GM18520 (cell line): ENCODE data around the gene HTRA3.

ENCODE experiments used
- ATAC-seq: cut with Tn5 transposase; IDR thresholded peaks from one replicate; pipeline ENCODE4 v1.9.1; 2021; ENCODE audit not compliant: unreplicated experiment

HTRA3 gene

GRCh38 chr4:8352368-8353157 is 83.0 kb downstream of the HTRA3 start:
- ATAC-seq, result no peak

- no peak for ATAC-seq
These were observed 83.7 kb downstream of the HTRA3 start for GRCh38 chr4:8353158-8353669.

- no peak for ATAC-seq
These were observed 84.4 kb downstream of the HTRA3 start for GRCh38 chr4:8353912-8354453.

DNA sequence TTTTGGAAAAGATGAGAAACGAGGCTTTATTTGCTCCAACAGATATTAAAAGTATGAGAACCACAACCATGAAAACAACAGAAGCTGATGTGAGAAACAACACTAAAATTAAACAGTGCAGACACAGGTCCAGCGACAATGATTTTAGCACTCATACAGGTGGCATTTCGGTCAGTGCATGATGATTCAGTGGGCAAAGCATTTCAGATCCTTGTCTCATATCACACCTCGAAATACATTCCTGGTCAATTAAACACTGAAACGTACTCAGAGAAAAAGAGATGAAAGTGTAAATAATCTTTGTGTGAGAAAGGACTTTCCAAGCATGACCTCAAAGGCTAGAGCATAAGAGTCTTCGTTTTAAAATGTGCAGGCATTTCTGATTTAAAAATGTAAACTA is 85.8 kb downstream of the HTRA3 start:
- no peak for ATAC-seq

DNA sequence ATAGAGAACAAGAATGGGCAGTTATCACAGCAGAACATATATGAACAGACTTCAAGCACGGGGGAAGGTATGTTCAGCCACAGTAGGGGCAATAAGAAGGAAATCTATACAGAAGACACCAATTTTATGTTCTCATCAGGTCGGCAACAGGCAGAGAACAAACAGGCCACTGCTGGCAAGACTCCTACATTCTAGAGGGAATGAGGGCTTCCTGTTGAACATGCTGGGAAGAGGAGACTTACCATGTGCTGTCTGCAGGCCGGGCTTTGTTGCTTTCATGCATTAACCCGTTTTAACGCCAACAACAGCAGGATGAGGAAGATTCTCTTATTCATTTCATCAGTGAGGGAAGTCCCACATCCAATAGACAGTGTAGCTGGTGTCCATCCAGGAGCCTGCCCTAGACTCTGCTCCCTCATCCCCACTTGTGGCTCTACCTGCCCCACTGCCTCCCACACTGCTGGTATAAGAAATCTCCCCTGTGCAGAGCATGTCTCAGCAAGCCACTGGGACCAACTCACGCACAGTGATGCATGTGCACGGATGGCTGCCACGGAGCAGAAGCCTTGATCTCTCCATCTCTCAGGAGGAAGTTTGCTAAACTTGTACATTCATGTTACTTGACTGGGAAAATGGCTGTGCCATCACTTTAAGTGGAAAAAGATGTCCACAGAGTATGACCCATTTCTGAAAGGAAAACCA is 86.5 kb downstream of the HTRA3 start:
- ATAC-seq, result no peak
